Endothelial cell of umbilical vein (primary cell): ENCODE measurements around the gene PARN. TPM values are rescaled to one million over a fixed set of nuclear protein-coding genes. Genes with fewer than 3 reads are reported as not detected.
"Not testable (repeated sequence)": the region's sequence is repeated elsewhere in the genome, so short reads cannot be mapped to it uniquely, and the experiment has no call there.

Experiments
- BruUV-seq: library from RNA; stranded (reverse); fragments of 400-500 nt; replicated peaks from 2 replicates; lab custom pipeline; 2021; lab: Mats Ljungman, UMichigan
- CTCF ChIA-PET: fragments of 300-600, 350-600 bp; sonication (Branson Sonifier 250); formaldehyde crosslinking; loops from one replicate; lab custom pipeline; 2021; ENCODE audit warnings: antibody characterized with exemption, inconsistent platforms; lab: Charles Lee
- POLR2A ChIA-PET: fragments of 300-600, 350-600 bp; sonication (Branson Sonifier 250); formaldehyde crosslinking; loops from one replicate; lab custom pipeline; 2021; ENCODE audit warnings: antibody characterized with exemption, inconsistent platforms; lab: Charles Lee
- DNase-seq: peaks from one replicate; pipeline ENCODE4 v3.0.0-alpha.2; 2011; ENCODE audit warnings: low read depth, low spot score
- FAIRE-seq: peaks from 2 replicates; lab custom pipeline; 2011; peaks lifted over from hg19 to GRCh38; lab: Jason Lieb, UNC
- H2AFZ ChIP-seq: 2 replicates; pipeline ENCODE4 v1.6.0; 2012; ENCODE audit warnings: low read depth, low read length, control low read depth, inconsistent platforms
- H3K27ac ChIP-seq: 2 replicates; pipeline ENCODE4 v1.5.1; 2011; ENCODE audit warnings: low read depth, mild to moderate bottlenecking, control low read depth, low read length, moderate library complexity; ENCODE audit not compliant: insufficient read depth
- H3K27me3 ChIP-seq, 2 experiments: 2 replicates each; pipeline versions ENCODE4 v1.6.0 to v1.6.1; 2011; ENCODE audit warnings: low read length in 2 of 2, mixed read lengths in 1 of 2; ENCODE audit not compliant: control insufficient read depth in 2 of 2, insufficient read depth in 2 of 2
- H3K36me3 ChIP-seq, 2 experiments: 2 replicates in 1 of 2; 3 replicates in 1 of 2; pipeline ENCODE4 v1.5.1; 2011; ENCODE audit warnings: low read length in 2 of 2, mild to moderate bottlenecking in 1 of 2, moderate library complexity in 1 of 2; ENCODE audit not compliant: control insufficient read depth in 2 of 2, insufficient read depth in 2 of 2; ENCODE audit errors: extremely low read depth in 1 of 2
- H3K4me1 ChIP-seq: 3 replicates; pipeline ENCODE4 v1.5.1; 2011; ENCODE audit warnings: mild to moderate bottlenecking, low read length; ENCODE audit not compliant: control insufficient read depth, insufficient read depth; ENCODE audit errors: extremely low read depth
- H3K4me2 ChIP-seq: 2 replicates; pipeline ENCODE4 v1.6.1; 2011; ENCODE audit warnings: low read length, control low read depth, mixed read lengths; ENCODE audit not compliant: insufficient read depth
- H3K4me3 ChIP-seq, 3 experiments: fragments of 200-600 bp in 1 of 3; sonication (generic), shearing (Covaris generic) in 1 of 3; replicated peaks in 1 of 3; 2 replicates each; pipeline ENCODE4 v1.5.1; 2011 to 2016; ENCODE audit warnings: control low read depth in 3 of 3, low read length in 3 of 3, mild to moderate bottlenecking in 2 of 3, inconsistent platforms in 1 of 3, low read depth in 1 of 3, moderate library complexity in 1 of 3; ENCODE audit not compliant: insufficient read depth in 1 of 3
- H3K79me2 ChIP-seq: 2 replicates; pipeline ENCODE4 v1.6.0; 2012; ENCODE audit warnings: low read length, inconsistent platforms; ENCODE audit not compliant: control insufficient read depth, insufficient read depth
- H3K9ac ChIP-seq: replicated peaks from 2 replicates; pipeline ENCODE3; 2011; ENCODE audit warnings: low read length, control low read depth; ENCODE audit not compliant: insufficient read depth; ENCODE audit errors: extremely low read depth
- H3K9me1 ChIP-seq: replicated peaks from 3 replicates; pipeline ENCODE4 v1.6.0; 2011; ENCODE audit warnings: mild to moderate bottlenecking, low read length; ENCODE audit not compliant: control insufficient read depth, insufficient read depth; ENCODE audit errors: extremely low read depth
- H3K9me3 ChIP-seq: replicated peaks from 2 replicates; pipeline ENCODE4 v1.5.1; 2012; ENCODE audit warnings: low read length, inconsistent platforms; ENCODE audit not compliant: control insufficient read depth, insufficient read depth
- H4K20me1 ChIP-seq: replicated peaks from 2 replicates; pipeline ENCODE3; 2011; ENCODE audit warnings: mild to moderate bottlenecking, low read length; ENCODE audit not compliant: control insufficient read depth, insufficient read depth; ENCODE audit errors: extremely low read depth
- EZH2 ChIP-seq: IDR thresholded peaks from 2 replicates; pipeline ENCODE4 v1.6.1; 2012; ENCODE audit warnings: borderline replicate concordance, low read depth, mild to moderate bottlenecking, moderate library complexity, low read length, inconsistent platforms; ENCODE audit not compliant: severe bottlenecking
- FOS ChIP-seq: IDR thresholded peaks from 2 replicates; pipeline ENCODE4 v1.6.1; 2011; ENCODE audit warnings: mild to moderate bottlenecking, low read length, moderate library complexity, borderline replicate concordance; ENCODE audit not compliant: insufficient read depth
- JUN ChIP-seq: IDR thresholded peaks from 2 replicates; pipeline ENCODE4 v1.6.1; 2011; ENCODE audit warnings: borderline replicate concordance, low read depth; ENCODE audit not compliant: insufficient read length, insufficient read depth
- MYC ChIP-seq: IDR thresholded peaks from one replicate; pipeline ENCODE4 v1.6.1; 2011; ENCODE audit warnings: mild to moderate bottlenecking, low read depth, low read length
- POLR2A ChIP-seq: IDR thresholded peaks from 2 replicates; pipeline ENCODE4 v1.6.1; 2012; ENCODE audit warnings: low read depth, mild to moderate bottlenecking, control low read depth, low read length
- dilution Hi-C: fragments of 300-500 bp; cut with MboI; formaldehyde crosslinking; loops from one replicate; pipeline ENCODE4 v1.15.0; 2019; ENCODE audit warnings: low sequenced_read_pairs; ENCODE audit not compliant: extremely low pct_ligation_motif_present
- intact Hi-C: fragments of 100-400 bp; cut with micrococcal nuclease; formaldehyde crosslinking; loops from one replicate; pipeline ENCODE4 v1.10.0; 2022
- polyA plus RNA-seq, 4 experiments: library from polyadenylated mRNA; depleted of rRNA in 3 of 4; stranded (reverse) in 3 of 4; unstranded in 1 of 4; fragments of >200 nt; gene quantifications; 2 replicates each; pipeline versions ENCODE4 v1.2.1 to v1.2.3, GENCODE V29; 2011 to 2012; ENCODE audit warnings: missing spikeins in 1 of 4
- total RNA-seq: library from RNA; stranded (reverse); gene quantifications from 2 replicates; pipeline ENCODE4 v1.2.3, GENCODE V29; 2021
- TF ChIP-seq, protein P1 (sequence below): IDR thresholded peaks from 2 replicates; pipeline ENCODE4 v1.6.1; 2011; ENCODE audit not compliant: insufficient read depth, insufficient read length

The PARN gene
- total and polyA plus RNA-seq, 2 donors (not counting 3 experiments of a cell fraction or from before 2014, with no cell fraction given) = 16.9 to 24.6 TPM

DNA sequence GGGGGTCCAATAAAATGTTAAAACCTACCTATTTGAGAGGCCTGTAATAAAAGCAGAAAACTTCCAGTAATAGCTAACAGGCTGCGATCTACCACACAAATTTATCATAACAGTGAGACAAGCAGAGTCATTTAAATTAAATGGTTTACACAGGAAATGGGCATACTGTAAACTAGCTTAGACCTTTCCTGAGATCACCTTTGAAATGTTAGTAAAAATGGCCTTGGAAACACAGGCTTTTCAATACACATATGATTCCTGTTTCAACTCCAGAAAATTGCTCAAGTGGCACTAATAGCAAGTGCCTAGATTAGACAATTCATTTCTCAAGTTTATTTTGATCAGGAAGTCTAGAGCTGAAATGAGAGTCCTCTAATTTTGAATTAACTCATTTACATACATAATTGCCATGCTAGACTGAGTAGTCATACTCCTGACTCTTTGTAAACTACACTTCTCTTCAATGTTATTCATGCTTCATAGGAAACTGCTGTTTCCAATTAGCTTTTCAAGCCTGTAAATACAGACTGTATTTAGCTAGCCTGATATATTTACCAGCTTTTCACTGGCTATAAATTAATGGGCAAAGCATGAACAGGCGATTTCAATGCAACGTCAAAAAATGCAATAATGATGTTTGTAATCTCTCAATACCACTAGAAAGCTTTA lies 43.3 kb downstream of the PARN start:
- H3K36me3 ChIP-seq = peaks cover 0 to 16% of the 10 kb centered on the region in 2 experiments
- no peaks in the 10 kb centered on the region for H4K20me1 ChIP-seq
- H3K4me1 ChIP-seq = no peaks in the 10 kb centered on the region
- no peak overlapping the region for H3K27ac ChIP-seq
- intact Hi-C loops = no loop called here
- dilution Hi-C loops = no loop called here
- no peak for TF ChIP-seq EZH2
- no peak for TF ChIP-seq POLR2A
- TF ChIP-seq, protein P1, sequence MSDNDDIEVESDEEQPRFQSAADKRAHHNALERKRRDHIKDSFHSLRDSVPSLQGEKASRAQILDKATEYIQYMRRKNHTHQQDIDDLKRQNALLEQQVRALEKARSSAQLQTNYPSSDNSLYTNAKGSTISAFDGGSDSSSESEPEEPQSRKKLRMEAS = no peak
- TF ChIP-seq JUN = no peak
- no peak for TF ChIP-seq MYC
- FAIRE-seq (no peak), DNase-seq (no peak)
- no TSS peak for BruUV-seq
- H3K9ac ChIP-seq = no peak overlapping the region
- no peaks in the 10 kb centered on the region for H3K9me1 ChIP-seq
- no peak overlapping the region for H2AFZ ChIP-seq
- no peaks in the 10 kb centered on the region for H3K9me3 ChIP-seq
- H3K27me3 ChIP-seq = no peaks in the 10 kb centered on the region
- H3K79me2 ChIP-seq = no peaks in the 10 kb centered on the region
- H3K4me2 ChIP-seq = no peak overlapping the region
- POLR2A ChIA-PET = no interaction called here
- no peak overlapping the region for H3K4me3 ChIP-seq
- CTCF ChIA-PET = interaction anchor here (0.9 to 1.3 kb wide), 2 partner anchors 13 to 21 kb away, joined by 3 to 9 read pairs; no protein-coding TSS in a partner anchor

DNA sequence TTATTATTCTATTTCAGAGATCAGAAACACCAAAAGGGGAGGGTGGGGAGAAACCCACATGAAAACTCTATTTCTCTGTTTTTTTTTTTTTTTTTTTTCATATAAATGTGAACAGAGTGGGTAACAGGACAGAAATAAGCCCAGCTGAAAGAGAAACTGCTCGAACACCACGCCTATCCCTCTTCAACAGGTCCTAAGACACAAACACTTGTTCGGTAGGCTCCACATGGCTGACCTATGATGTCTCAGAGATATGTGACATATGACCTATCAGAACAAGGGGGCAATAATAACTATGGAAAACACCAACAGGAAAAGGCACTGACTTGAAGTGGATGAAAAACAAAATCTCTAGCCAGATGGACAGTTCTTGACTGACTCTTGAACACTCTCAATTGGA lies 44.8 kb downstream of the PARN start:
- BruUV-seq = no TSS peak
- Histone ChIP-seq H3K27me3 (no peaks in the 10 kb centered on the region), H3K9ac (no peak overlapping the region), H3K4me1 (peaks cover 2% of the 10 kb centered on the region), H3K27ac (no peak overlapping the region), H2AFZ (no peak overlapping the region), H3K9me3 (no peaks in the 10 kb centered on the region), H3K4me3 (no peak overlapping the region), H4K20me1 (no peaks in the 10 kb centered on the region), H3K4me2 (no peak overlapping the region), H3K9me1 (no peaks in the 10 kb centered on the region), H3K36me3 (peaks cover 2 to 18% of the 10 kb centered on the region in 2 experiments), H3K79me2 (no peaks in the 10 kb centered on the region)
- dilution Hi-C loops = no loop called here
- intact Hi-C loops = no loop called here
- ChIA-PET POLR2A (no interaction called here), CTCF (no interaction called here)
- FAIRE-seq (no peak), DNase-seq (no peak)
- TF ChIP-seq EZH2 (no peak), FOS (no peak)

DNA sequence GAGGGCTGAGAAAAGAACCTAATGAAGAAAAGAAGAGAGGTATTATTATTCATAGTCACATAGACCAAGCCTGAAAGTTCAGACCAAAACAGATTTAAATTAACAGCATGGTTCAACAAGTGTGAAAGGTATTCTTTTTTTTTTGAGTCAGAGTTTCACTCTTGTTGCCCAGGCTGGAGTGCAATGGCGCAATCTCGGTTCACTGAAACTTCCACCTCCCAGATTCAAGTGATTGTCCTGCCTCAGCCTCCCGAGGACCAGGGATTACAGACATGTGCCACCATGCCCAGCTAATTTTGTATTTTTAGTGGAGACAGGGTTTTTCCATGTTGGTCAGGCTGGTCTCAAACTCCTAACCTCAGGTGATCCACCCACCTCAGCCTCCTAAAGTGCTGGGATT lies 49.1 kb downstream of the PARN start:
- peaks cover 5 to 18% of the 10 kb centered on the region in 2 experiments for H3K36me3 ChIP-seq
- intact Hi-C loops = not testable (repeated sequence)

More for the DNA sequence above, 49.1 kb downstream of the PARN start:
- H2AFZ ChIP-seq, H4K20me1 ChIP-seq, H3K4me3 ChIP-seq, dilution Hi-C loops, DNase-seq, H3K27ac ChIP-seq, H3K9ac ChIP-seq, H3K4me2 ChIP-seq, H3K4me1 ChIP-seq, H3K9me1 ChIP-seq, H3K79me2 ChIP-seq, H3K9me3 ChIP-seq, FAIRE-seq, H3K27me3 ChIP-seq, BruUV-seq: not testable (repeated sequence)
- ChIA-PET POLR2A (interaction anchor here (0.6 kb wide), 1 partner anchor 10 kb away, joined by 3 read pairs; no protein-coding TSS in a partner anchor), CTCF (interaction anchor here (1.3 kb wide), 1 partner anchor 15 kb away, joined by 5 read pairs; no protein-coding TSS in a partner anchor)
